Neural progenitor cell (in vitro differentiated cells): Measurements from ENCODE around the gene RUFY2. TPM values are rescaled to one million over a fixed set of nuclear protein-coding genes. Genes with fewer than 3 reads are reported as not detected.

Experiments used
- DNase-seq: peaks from one replicate; pipeline ENCODE4 v3.0.0-alpha.2; 2016; ENCODE audit warnings: low spot score
- H2AFZ ChIP-seq: fragments of 200-600 bp; sonication (generic); replicated peaks from 2 replicates; pipeline ENCODE4 v1.6.1; 2016; ENCODE audit warnings: antibody characterized with exemption
- H3F3A ChIP-seq: fragments of 200-600 bp; sonication (generic); 2 replicates; pipeline ENCODE4 v1.6.1; 2016; ENCODE audit warnings: antibody characterized with exemption, low read depth
- H3K27ac ChIP-seq: fragments of 200-600 bp; sonication (generic); 2 replicates; pipeline ENCODE4 v1.5.1; 2016; ENCODE audit warnings: mild to moderate bottlenecking
- H3K27me3 ChIP-seq: fragments of 200-600 bp; sonication (generic); 2 replicates; pipeline ENCODE4 v1.6.1; 2016; ENCODE audit warnings: mild to moderate bottlenecking, moderate library complexity
- H3K36me3 ChIP-seq: fragments of 200-600 bp; sonication (generic); 2 replicates; pipeline ENCODE4 v1.5.1; 2016
- H3K4me1 ChIP-seq: fragments of 200-600 bp; sonication (generic); 2 replicates; pipeline ENCODE4 v1.6.1; 2016; ENCODE audit warnings: mixed run types
- H3K4me2 ChIP-seq: fragments of 200-600 bp; sonication (generic); 2 replicates; pipeline ENCODE4 v1.6.1; 2016
- H3K4me3 ChIP-seq: fragments of 200-600 bp; sonication (generic); 2 replicates; pipeline ENCODE4 v1.5.1; 2016
- H3K79me2 ChIP-seq: fragments of 200-600 bp; sonication (generic); 2 replicates; pipeline ENCODE4 v1.6.1; 2016; ENCODE audit warnings: low read depth
- H3K9ac ChIP-seq: fragments of 200-600 bp; sonication (generic); 2 replicates; pipeline ENCODE4 v1.6.1; 2016
- H3K9me3 ChIP-seq: fragments of 200-600 bp; sonication (generic); 2 replicates; pipeline ENCODE4 v1.5.1; 2016; ENCODE audit warnings: low read depth
- H4K20me1 ChIP-seq: fragments of 200-600 bp; sonication (generic); 2 replicates; pipeline ENCODE4 v1.6.1; 2016; ENCODE audit warnings: low read depth
- H3K27ac Mint-ChIP-seq: 3 replicates; pipeline ENCODE4 v1.8.0; 2021; ENCODE audit warnings: mixed read lengths
- H3K27me3 Mint-ChIP-seq: 2 replicates; pipeline ENCODE4 v1.8.0; 2022; ENCODE audit warnings: low read depth, mild to moderate bottlenecking, inconsistent platforms, moderate library complexity, mixed read lengths; ENCODE audit not compliant: insufficient read depth
- H3K36me3 Mint-ChIP-seq: 3 replicates; pipeline ENCODE4 v1.8.0; 2021; ENCODE audit warnings: mixed read lengths
- H3K4me1 Mint-ChIP-seq: 3 replicates; pipeline ENCODE4 v1.8.0; 2021; ENCODE audit warnings: mixed read lengths
- H3K4me3 Mint-ChIP-seq: 3 replicates; pipeline ENCODE4 v1.8.0; 2021; ENCODE audit warnings: mild to moderate bottlenecking, moderate library complexity, mixed read lengths
- H3K9me3 Mint-ChIP-seq: 3 replicates; pipeline ENCODE4 v1.8.0; 2020; ENCODE audit warnings: mixed read lengths
- EZH2 ChIP-seq: fragments of 200-600 bp; sonication (generic); IDR thresholded peaks from 2 replicates; pipeline ENCODE4 v1.6.1; 2017; ENCODE audit warnings: antibody characterized with exemption, mild to moderate bottlenecking, moderate library complexity
- EZH2phosphoT487 ChIP-seq: fragments of 200-600 bp; sonication (generic); IDR thresholded peaks from 2 replicates; pipeline ENCODE4 v1.6.1; 2017; ENCODE audit warnings: antibody characterized with exemption
- total RNA-seq: library from RNA; depleted of rRNA; stranded (reverse); fragments of >200 nt; gene quantifications from 2 replicates; pipeline ENCODE4 v1.2.3, GENCODE V29; 2015; ENCODE audit warnings: low replicate concordance
- TF ChIP-seq, protein P1 (sequence below): fragments of 200-600 bp; sonication (generic); IDR thresholded peaks from 2 replicates; pipeline ENCODE4 v1.5.1; 2017; ENCODE audit warnings: antibody characterized with exemption, mild to moderate bottlenecking

The RUFY2 gene
- total RNA-seq, 1 donor from 2014 or later: 45.2 TPM

GRCh38 chr10:68331455-68332258, 75.4 kb downstream of the RUFY2 start, which contains the start of gene HNRNPH3:
TSS of gene HNRNPH3 (plus strand) at chr10:68332064. CDS start at chr10:68337222, 5,158 bp downstream.
- TF ChIP-seq, protein P1, sequence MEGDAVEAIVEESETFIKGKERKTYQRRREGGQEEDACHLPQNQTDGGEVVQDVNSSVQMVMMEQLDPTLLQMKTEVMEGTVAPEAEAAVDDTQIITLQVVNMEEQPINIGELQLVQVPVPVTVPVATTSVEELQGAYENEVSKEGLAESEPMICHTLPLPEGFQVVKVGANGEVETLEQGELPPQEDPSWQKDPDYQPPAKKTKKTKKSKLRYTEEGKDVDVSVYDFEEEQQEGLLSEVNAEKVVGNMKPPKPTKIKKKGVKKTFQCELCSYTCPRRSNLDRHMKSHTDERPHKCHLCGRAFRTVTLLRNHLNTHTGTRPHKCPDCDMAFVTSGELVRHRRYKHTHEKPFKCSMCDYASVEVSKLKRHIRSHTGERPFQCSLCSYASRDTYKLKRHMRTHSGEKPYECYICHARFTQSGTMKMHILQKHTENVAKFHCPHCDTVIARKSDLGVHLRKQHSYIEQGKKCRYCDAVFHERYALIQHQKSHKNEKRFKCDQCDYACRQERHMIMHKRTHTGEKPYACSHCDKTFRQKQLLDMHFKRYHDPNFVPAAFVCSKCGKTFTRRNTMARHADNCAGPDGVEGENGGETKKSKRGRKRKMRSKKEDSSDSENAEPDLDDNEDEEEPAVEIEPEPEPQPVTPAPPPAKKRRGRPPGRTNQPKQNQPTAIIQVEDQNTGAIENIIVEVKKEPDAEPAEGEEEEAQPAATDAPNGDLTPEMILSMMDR: peak; percentile 15
- no peak for TF ChIP-seq EZH2
- peaks cover 80% of the 10 kb centered on the region for H3K79me2 ChIP-seq
- H3K4me2 ChIP-seq: peak within 1 kb of the TSS; percentile 88
- H3K9ac ChIP-seq: peak within 1 kb of the TSS; percentile 99
- Mint-ChIP-seq H3K36me3 (peaks cover 21% of the 10 kb centered on the region), H3K27me3 (peaks cover 10% of the 10 kb centered on the region), H3K4me3 (peak within 1 kb of the TSS; percentile 99), H3K9me3 (no peaks in the 10 kb centered on the region), H3K4me1 (peaks cover 57% of the 10 kb centered on the region), H3K27ac (peak within 1 kb of the TSS; percentile 100)
- H3K4me3 ChIP-seq: peak within 1 kb of the TSS; percentile 90
- no peaks in the 10 kb centered on the region for H3K9me3 ChIP-seq
- no peaks in the 10 kb centered on the region for H3K27me3 ChIP-seq
- peak; percentile 100 for DNase-seq
- peaks cover 59% of the 10 kb centered on the region for H3F3A ChIP-seq
- H3K36me3 ChIP-seq: peaks cover 12% of the 10 kb centered on the region
- peak within 1 kb of the TSS; percentile 65 for H2AFZ ChIP-seq
- peaks cover 39% of the 10 kb centered on the region for H4K20me1 ChIP-seq
- H3K4me1 ChIP-seq: peaks cover 48% of the 10 kb centered on the region
- peak within 1 kb of the TSS; percentile 99 for H3K27ac ChIP-seq

DNA sequence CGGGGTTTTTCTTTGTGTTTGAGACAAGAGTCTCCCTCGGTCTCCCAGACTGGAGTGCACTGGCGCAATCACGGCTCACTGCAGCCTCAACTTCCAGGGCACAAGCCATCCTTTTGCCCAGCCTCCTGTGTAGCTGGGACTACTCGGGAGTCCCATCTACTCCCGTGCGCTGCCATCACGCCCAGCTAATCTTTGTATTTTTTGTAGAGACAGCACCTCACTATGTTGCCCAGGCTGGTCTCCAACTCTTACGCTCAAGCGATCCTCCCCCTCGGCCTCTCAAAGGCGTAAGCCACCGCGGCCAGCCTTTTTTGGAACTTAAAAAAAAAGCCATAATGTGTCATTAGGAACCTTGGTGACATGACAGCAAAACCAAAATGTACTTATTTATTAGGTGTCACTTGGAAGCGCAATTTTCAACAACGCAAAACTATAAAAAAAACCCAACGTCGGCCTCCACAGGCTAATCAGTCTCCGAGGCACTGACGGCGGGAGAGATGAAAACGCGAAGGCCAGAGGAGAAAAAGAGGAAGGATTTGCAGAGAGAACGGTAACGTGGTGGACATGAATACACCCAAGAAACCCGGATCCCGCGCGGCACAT, 76.1 kb downstream of the RUFY2 start:
- H2AFZ ChIP-seq: peak overlapping the region; percentile 52
- H4K20me1 ChIP-seq: peaks cover 32% of the 10 kb centered on the region
- H3K9ac ChIP-seq: peak overlapping the region; percentile 99
- H3K36me3 ChIP-seq: peaks cover 11% of the 10 kb centered on the region
- Mint-ChIP-seq H3K4me1 (peaks cover 51% of the 10 kb centered on the region), H3K27me3 (peaks cover 10% of the 10 kb centered on the region), H3K4me3 (peak overlapping the region; percentile 99), H3K36me3 (peaks cover 16% of the 10 kb centered on the region), H3K27ac (peak overlapping the region; percentile 100), H3K9me3 (no peaks in the 10 kb centered on the region)
- peak; percentile 9 for DNase-seq
- peak overlapping the region; percentile 75 for H3K4me2 ChIP-seq
- peak overlapping the region; percentile 93 for H3K27ac ChIP-seq
- H3K27me3 ChIP-seq: no peaks in the 10 kb centered on the region
- peaks cover 41% of the 10 kb centered on the region for H3K4me1 ChIP-seq
- TF ChIP-seq, protein P1: no peak
- TF ChIP-seq EZH2phosphoT487 (no peak), EZH2 (no peak)
- H3K4me3 ChIP-seq: peak overlapping the region; percentile 90
- no peaks in the 10 kb centered on the region for H3K9me3 ChIP-seq
- H3F3A ChIP-seq: peaks cover 59% of the 10 kb centered on the region
- peaks cover 77% of the 10 kb centered on the region for H3K79me2 ChIP-seq

- peaks cover 15% of the 10 kb centered on the region for H3K36me3 Mint-ChIP-seq
- Histone ChIP-seq H3K79me2 (peaks cover 62% of the 10 kb centered on the region), H3K4me3 (no peak overlapping the region), H3K36me3 (peaks cover 3% of the 10 kb centered on the region), H3K4me2 (peak overlapping the region; percentile 53), H3K4me1 (peaks cover 28% of the 10 kb centered on the region), H3F3A (peaks cover 56% of the 10 kb centered on the region), H3K9me3 (no peaks in the 10 kb centered on the region), H3K9ac (no peak overlapping the region), H4K20me1 (peaks cover 17% of the 10 kb centered on the region), H2AFZ (no peak overlapping the region), H3K27ac (peak overlapping the region; percentile 89), H3K27me3 (no peaks in the 10 kb centered on the region)
- H3K27ac Mint-ChIP-seq: peak overlapping the region; percentile 97
- no peaks in the 10 kb centered on the region for H3K9me3 Mint-ChIP-seq
- TF ChIP-seq, protein P1: no peak
- TF ChIP-seq EZH2phosphoT487 (no peak), EZH2 (no peak)
- DNase-seq: no peak
- H3K27me3 Mint-ChIP-seq: peaks cover 10% of the 10 kb centered on the region
- H3K4me3 Mint-ChIP-seq: peak overlapping the region; percentile 12
- peaks cover 37% of the 10 kb centered on the region for H3K4me1 Mint-ChIP-seq
Observed at GRCh38 chr10:68329506-68329861, 77.6 kb downstream of the RUFY2 start.
